ENCODE results near the gene ISYNA1.
A peak's percentile ranks its signal among the peaks of the same experiment; 100 is the strongest.
"Not testable (repeated sequence)": the region's sequence is repeated elsewhere in the genome, so short reads cannot be mapped to it uniquely, and the experiment has no call there.

The ISYNA1 gene

DNA sequence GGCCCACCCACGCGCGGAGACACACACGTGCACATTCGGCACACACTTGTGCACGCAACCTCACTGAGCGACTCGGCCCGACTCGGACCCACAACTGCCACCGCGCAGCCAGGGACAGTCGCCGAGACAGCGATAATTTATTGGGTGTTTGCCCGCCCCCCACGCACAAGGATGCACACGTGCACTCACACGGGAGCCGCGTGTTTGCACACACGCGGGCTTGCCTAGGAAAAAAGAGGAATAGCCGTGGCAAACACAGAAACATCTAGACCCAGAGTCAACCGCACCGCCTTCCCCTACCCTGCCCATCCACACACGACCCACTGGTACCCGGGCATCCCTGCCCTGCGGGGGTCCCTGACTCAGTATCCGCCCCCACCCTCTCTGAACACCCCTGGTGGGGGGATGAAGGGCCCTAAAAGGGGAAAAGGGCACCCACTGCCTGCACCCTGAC, 19.9 kb downstream of the ISYNA1 start:
- peak; percentile 64 for DNase-seq

DNA sequence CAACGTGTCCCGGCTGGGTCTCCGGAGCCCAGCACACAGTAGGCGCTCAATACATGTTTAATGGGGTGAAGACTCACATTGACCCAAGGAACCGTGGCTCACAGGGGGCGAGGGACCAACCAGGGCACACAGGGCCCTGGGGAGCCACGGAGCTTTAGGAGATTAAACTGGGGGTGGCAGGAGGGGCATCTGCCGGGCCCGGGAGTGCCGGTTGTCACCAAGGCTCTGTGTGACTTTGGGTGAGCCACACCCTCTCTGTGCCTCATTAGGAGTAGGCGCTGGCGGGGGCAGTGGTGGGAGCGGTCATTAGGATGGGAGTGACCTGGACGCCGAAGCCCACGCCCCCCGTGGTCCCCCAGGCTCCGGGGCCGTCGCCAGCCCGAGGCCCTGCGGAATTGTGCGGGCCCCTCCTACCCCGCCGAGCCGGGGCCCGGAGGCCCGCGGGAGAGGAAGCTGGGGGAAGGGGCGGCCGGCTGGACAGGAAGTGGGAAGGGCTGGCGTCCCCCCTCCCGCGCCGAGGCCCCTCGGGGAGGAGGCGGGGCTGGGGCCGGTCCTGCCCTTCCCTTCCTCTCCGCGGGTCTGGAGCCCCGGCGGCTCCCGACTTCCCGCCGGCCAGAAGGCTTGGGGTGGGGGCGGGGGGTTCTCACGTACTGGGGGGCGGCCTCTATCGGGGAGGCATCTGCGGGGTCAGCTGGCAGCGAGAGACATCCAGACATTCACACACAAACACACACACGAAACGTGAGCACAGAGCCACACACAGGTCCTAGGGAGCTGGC, 20.5 kb downstream of the ISYNA1 start:
- DNase-seq, result peak; percentile 40

- DNase-seq, result peak; percentile 74
Measured at GRCh38 chr19:18416778-18417249, 21.1 kb downstream of the ISYNA1 start.

DNA sequence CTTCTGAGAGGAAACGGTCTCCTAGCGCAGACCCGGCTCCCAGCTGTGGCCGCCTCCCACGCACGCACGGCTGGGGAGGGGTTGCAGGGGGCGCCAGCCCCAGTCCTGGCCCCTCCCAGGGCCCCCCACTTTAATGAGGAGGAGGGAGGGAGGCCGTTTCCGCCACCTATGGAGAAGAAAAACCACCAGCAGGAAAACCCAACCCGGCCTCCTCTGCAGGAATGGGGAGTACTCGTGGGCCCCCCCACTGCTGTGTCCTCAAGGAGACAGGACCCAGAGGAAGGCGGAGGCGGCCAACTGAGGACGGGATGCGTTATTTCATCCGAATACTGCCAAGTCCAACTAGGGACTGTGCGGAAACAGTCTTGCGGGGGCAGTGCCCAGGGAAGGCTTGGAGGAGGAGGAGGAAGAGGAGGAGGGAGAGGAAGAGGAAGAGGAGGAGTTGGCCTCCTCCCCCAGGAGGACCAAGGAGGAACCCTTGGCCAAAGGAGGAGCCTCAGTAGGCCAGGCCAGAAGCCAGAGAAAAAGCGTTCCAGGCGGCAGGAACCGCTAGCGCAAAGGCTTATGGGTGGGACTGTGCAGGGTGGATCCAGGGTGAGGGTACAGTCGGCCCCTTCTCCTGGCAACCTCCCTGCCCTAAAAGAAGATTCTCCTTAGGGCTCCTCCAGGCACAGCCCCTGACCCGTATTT, 22.6 kb downstream of the ISYNA1 start:
- DNase-seq, result no peak

DNA sequence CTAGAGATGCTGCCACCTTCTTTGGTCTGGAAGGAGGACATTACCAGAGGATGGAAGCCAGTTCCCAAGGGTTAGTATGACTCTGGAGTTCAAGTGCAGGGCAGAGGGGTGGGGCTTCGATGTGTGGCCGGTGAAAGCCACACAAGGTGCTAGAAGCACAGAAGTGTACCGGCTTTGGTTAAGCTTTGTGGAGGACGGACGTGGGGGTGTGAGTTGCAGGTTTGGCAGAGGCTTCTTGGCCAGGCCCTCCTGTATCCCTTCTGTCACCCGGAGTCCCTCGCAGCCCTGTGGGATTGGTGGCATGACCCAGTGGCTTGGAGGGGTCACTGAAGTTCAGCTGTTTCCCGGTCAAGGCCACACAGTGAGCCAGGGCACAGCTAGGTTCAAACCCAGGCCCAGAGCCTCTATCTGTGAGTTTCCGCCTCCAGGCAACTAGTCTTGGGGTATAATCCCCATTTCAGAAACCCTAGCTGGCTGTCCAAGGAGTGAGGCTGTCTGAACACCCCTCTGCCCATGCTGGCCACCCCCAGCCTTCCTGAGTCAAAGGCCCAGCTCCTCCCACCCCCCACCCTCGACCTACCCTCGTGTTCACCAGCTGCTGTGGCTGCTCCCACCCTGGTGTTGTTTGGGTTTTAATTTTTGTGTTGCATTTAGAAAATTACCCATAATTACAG, 23.3 kb downstream of the ISYNA1 start:
- peak; percentile 16 for DNase-seq

- DNase-seq, result no peak
Measured at GRCh38 chr19:18412610-18413239, 25.2 kb downstream of the ISYNA1 start.

DNA sequence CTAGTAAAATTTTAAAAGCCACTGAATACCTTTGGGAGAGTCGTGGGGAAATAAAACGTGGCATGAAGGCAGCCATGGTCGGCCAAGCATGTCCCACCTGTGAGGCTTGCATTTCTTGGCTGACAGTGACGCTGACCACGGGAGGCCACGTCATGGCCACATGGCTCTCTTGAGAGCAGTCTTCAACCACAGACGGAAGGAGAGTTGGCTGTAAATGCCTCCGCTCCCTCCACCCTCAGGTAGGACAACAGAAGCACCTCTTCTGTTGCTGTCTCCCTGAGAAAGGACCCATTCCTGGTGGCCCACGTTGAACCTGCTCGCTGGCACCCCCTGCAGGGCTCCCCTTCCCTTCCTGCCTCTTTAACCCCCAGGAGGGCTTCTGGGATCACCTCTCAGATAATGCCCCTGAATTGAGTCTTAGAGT, 29.9 kb downstream of the ISYNA1 start:
- DNase-seq, result peak; percentile 61

DNA sequence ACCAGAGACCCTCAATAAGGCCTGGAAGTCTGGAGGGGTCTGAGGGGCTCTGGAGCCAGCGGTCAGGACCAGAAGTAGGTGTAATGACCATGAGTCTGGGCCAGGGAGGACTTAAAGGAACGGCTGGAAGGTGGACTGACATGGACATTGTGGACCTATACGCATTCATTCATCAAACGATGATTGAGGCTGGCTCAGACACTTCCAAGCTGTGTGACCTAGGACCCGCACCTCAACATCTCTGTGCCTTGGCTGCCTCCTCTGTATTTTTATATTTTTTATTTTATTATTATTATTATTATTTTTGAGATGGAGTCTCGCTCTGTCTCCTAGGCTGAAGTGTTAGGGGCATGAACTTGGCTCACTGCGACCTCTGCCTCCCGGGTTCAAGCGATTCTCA, 31.2 kb downstream of the ISYNA1 start:
- no peak for DNase-seq

DNA sequence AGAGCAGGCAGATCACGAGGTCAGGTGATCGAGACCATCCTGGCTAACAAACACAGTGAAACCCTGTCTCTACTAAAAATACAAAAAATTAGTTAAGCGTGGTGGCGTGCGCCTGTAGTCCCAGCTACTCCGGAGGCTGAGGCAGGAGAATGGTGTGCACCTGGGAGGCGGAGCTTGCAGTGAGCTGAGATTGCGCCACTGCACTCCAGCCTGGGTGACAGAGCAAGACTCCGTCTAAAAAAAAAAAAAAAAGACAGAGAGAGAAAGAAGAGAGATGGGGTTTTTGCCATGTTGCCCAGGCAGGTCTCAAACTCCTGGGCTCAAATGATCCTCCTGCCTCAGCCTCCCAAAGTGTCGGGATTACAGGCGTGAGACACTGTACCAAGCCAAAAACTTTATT, 32.2 kb downstream of the ISYNA1 start:
- DNase-seq, result not testable (repeated sequence)

GRCh38 chr19:18402455-18403248, 35.3 kb downstream of the ISYNA1 start:
- DNase-seq, result not testable (repeated sequence)

DNA sequence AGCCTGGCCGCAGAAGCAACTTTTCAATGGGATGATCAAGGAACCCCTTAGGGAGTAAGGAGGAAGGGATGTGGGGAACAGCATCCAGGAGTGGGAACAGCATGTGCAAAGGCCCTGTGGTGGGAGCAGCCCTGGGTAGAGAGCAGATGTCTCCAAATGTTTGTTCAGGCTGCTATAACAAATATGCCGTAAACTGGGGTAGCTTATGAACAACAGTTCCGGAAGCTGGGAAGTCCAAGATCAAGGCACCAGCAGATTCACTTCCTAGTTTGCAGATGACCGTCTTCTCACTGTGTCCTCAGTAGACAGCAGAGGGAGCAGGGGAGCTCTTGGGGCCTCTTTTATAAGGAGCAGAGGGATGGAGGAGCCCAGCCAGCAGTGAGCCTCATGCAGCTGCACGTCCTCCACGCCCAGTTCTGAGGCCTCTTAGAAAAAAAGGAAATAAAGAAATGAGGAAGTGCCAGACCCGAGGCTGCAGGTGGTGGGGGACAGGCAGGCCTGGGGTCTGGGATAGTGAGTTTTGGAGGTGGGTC, 36.3 kb downstream of the ISYNA1 start:
- DNase-seq, result no peak

DNA sequence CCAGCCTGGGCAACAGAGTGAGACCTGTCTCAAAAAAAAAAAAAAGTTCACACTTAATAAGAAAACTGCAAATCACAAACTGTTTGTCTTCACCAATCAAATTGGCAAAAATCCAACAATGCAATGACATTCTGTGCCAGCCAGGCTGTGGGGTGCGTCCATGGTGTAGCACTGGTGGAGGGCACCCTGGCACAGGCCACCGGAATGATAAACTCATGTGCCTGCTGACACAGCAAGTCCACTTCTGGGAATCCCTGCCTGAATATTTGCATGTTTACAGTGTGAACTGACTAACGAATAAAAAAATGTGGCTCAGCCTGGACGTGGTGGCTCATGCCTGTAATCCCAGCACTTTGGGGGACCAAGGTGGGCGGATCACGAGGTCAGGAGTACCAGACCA, 38.9 kb downstream of the ISYNA1 start:
- DNase-seq, result no peak

DNA sequence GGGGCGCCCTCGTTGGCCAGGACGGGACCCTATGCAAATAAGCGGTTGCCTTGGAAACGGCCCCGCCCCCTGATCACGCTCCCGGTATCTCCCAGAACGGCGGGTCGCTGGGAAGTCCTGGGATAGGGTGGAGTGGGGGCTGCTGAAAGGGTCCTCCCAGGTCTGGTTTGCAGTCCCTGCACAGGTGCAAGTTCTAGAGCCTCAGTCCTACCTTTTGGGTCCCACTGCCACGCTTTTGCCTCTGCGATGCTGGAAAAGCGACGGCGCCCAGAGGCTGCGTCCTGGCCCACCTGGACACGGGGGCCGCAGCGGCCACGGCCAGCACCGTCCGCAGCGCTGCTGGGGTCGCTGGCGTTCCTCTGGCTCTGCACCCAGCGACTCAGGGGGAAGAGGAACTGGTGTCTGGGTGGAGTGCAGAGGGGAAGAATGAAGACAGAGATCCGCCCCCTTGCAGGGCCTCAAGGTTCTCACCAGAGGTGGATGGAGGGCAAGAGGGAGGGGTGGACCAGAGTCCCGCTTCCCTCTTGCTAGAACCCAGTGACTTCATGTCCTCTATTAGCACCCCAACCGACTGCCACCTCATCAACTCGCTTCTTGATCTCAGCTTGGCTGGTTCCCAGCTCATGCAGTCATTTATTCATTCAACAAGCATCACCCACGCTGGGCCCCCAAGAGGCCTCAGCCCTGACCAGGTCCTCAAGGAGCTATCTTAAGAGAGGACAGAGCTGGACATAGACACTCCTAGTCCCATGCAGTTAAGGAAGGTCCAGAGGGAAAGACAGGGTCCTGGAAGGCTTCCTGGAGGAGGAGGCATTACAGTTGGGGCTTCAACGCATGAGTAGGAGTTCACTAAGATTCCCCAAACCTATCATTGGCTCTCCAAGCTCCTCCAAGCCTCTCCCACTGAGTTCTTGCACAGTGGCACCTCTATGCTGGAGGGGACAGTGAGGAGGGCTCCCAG, 40.4 kb downstream of the ISYNA1 start, which contains the start of gene LRRC25:
LRRC25 (minus strand) TSS at position 381 of the 961 bp plus-strand sequence. CDS start 659 bp downstream, outside the sequence.
- no peak for DNase-seq

GRCh38 chr19:18396471-18397241, 41.3 kb downstream of the ISYNA1 start:
- DNase-seq, result no peak

DNA sequence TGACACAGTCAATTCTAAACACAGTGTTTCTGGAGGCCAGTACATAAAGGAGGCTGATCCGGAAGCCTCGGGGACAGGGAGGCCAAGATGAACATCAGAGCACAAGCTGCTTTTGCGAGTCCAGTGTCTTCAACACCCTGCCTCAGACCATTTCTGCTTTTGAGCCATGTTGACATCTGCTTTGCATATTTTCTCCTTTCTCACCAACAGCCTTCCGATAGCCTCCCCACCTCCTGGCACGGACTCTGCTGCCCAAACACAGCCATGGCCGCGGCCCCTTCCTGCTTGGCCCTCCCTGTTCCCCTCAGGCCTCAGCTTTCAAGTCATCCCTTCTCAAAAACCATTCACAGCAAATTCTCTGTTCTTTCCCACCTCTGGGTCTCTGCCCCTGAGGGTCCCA, 44.1 kb downstream of the ISYNA1 start:
- no peak for DNase-seq

- no peak for DNase-seq
Measured at GRCh38 chr19:18392926-18393325, 45.0 kb downstream of the ISYNA1 start.

DNA sequence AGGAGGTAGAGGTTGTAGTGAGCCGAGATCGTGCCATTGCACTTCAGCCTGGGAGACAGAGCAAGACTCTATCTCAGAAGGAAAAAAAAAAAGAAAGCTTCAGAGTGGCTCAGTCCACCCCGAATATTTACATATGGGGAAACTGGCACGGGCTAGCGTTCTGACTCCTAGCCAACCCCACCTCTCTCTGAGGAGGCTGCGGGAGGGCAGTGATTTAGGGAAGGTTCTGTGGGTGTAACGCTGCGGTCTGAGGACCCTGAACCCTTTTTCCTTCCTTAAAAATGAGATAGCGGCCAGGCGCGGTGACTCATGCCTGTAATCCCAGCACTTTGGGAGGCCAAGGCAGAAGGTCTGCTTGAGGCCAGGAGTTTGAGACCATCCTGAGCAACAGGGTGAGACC, 45.5 kb downstream of the ISYNA1 start:
- DNase-seq, result no peak

DNA sequence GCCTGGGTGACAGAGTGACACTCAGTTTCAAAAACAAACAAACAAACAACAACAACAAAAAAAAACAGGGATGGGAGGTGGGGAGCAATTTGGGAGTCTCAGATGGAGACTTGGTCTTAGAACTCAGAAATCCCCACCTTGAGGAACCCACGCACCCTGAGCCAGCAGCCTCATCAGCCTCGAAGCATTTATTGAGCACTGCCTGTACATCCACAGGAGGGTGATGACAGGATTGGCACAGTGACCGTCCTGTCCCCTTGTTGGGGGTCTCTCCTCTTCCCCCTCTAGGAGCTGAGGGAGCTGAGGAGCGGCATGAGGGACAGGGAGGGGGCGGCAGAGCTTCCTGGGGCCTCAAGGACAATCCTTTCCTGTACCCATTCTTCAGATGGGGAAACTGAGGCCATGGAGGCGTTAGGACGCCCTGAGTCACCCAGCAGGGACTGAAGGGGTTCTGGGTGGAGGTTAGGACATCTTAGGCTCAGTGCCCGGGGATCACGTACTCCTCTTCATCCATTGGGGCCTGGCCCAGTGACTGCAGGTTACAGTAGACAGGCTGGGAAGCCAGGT, 46.3 kb downstream of the ISYNA1 start:
- DNase-seq, result no peak

Measured in activated CD4-positive, alpha-beta T cell treated with anti-CD3 and anti-CD28 coated beads for 48 hours (primary cell).